Glutamatergic neuron (in vitro differentiated cells): ENCODE measurements around the gene SEMA3D. TPM values are rescaled to one million over a fixed set of nuclear protein-coding genes. Genes with fewer than 3 reads are reported as not detected.

Experiments
- DNase-seq: peaks from one replicate; pipeline ENCODE4 v3.0.0; 2022
- H3K27ac Mint-ChIP-seq: one replicate; pipeline ENCODE4 v1.8.0; 2020; ENCODE audit warnings: mild to moderate bottlenecking, mixed read lengths, inconsistent platforms; ENCODE audit not compliant: unreplicated experiment
- H3K27me3 Mint-ChIP-seq: one replicate; pipeline ENCODE4 v1.8.0; 2020; ENCODE audit warnings: mild to moderate bottlenecking, moderate library complexity, mixed read lengths, inconsistent platforms; ENCODE audit not compliant: unreplicated experiment
- H3K36me3 Mint-ChIP-seq: one replicate; pipeline ENCODE4 v1.8.0; 2020; ENCODE audit warnings: mild to moderate bottlenecking, mixed read lengths, inconsistent platforms; ENCODE audit not compliant: unreplicated experiment
- H3K4me1 Mint-ChIP-seq: one replicate; pipeline ENCODE4 v1.8.0; 2020; ENCODE audit warnings: mild to moderate bottlenecking, low read depth, mixed read lengths, inconsistent platforms; ENCODE audit not compliant: unreplicated experiment
- H3K4me3 Mint-ChIP-seq: one replicate; pipeline ENCODE4 v1.8.0; 2020; ENCODE audit warnings: mild to moderate bottlenecking, mixed read lengths, inconsistent platforms; ENCODE audit not compliant: unreplicated experiment
- H3K9me3 Mint-ChIP-seq: one replicate; pipeline ENCODE4 v1.8.0; 2020; ENCODE audit warnings: mild to moderate bottlenecking, moderate library complexity, mixed read lengths, inconsistent platforms; ENCODE audit not compliant: unreplicated experiment
- total RNA-seq: library from RNA; stranded (reverse); fragmentation: NEBNext Ultra II Directional; extraction: Animal tissue kit (Norgen Biotek cat#: 25700); gene quantifications from one replicate; pipeline ENCODE4 v1.2.1, GENCODE V29; 2021; ENCODE audit not compliant: unreplicated experiment
- TF ChIP-seq, protein P1 (sequence below): fragments of 200-600 bp; sonication (generic); IDR thresholded peaks from one replicate; pipeline ENCODE4 v1.5.0; 2021; ENCODE audit not compliant: partially characterized antibody, unreplicated experiment

SEMA3D gene
- total RNA-seq, 1 donor from 2014 or later = 13.6 TPM

DNA sequence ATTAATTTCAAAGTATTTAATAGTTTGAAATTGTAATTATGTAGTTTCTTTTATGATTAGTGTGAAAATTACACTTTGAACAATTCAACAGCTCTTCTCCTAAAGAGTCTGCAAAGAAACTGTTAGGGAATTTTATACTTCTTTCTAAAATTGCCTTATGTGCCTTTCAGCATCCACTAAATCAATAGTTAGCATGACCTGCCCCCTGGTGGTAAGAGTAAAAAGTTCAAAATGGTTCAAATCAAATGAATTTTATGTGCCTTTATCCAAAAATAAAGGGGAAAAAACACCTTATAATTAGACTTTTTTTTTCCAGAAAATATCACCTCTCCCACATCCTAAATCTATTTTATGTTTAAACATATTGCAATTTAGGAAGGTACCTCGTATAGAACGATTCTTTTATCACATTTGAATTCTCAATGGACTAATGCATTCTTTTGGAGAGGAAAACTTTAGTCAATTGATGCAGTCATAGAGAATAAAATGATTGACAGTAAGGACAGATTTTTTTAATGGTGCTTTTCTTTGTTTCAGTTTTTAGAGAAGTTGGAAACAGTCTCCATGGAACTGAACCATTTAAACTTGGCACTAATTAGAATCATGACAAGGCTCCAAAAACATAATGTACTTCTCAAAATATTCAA lies 163.7 kb downstream of the SEMA3D start:
- Mint-ChIP-seq H3K9me3 (no peaks in the 10 kb centered on the region), H3K36me3 (no peaks in the 10 kb centered on the region), H3K4me3 (no peak overlapping the region), H3K27me3 (no peaks in the 10 kb centered on the region), H3K4me1 (peaks cover 3% of the 10 kb centered on the region), H3K27ac (no peak overlapping the region)
- no peak for DNase-seq
- TF ChIP-seq, protein P1, sequence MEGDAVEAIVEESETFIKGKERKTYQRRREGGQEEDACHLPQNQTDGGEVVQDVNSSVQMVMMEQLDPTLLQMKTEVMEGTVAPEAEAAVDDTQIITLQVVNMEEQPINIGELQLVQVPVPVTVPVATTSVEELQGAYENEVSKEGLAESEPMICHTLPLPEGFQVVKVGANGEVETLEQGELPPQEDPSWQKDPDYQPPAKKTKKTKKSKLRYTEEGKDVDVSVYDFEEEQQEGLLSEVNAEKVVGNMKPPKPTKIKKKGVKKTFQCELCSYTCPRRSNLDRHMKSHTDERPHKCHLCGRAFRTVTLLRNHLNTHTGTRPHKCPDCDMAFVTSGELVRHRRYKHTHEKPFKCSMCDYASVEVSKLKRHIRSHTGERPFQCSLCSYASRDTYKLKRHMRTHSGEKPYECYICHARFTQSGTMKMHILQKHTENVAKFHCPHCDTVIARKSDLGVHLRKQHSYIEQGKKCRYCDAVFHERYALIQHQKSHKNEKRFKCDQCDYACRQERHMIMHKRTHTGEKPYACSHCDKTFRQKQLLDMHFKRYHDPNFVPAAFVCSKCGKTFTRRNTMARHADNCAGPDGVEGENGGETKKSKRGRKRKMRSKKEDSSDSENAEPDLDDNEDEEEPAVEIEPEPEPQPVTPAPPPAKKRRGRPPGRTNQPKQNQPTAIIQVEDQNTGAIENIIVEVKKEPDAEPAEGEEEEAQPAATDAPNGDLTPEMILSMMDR = peak; percentile 98

DNA sequence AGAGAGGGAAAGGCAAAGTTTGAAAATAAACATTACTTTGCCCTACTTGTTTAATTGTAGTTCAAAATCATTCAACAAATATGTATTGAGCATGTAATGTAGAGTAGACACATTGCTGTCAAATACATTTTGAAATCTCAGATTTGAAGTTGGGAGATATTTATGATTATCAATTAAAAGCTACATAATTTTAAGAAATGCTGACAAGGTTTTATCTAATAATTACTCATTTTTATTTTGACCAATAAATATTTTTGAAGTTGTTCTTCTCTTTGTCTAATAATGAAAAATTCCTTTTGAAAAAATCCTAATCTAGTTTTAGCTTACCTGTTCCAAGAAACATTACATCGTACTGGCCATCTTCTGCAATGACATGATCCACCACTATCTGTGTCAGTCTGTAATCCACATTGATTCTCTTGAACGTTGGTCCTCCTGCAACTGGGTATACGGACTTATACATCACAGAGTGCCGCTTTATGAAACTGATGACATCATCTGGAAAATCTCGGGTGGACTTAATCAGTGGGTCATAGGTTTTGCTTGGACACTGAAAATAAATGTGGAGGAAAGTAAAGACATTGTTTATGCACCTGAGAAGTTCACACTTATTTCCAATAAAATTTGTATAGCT lies 164.7 kb downstream of the SEMA3D start:
- no peak overlapping the region for H3K4me3 Mint-ChIP-seq
- H3K27ac Mint-ChIP-seq = no peak overlapping the region
- peaks cover 1% of the 10 kb centered on the region for H3K4me1 Mint-ChIP-seq
- no peaks in the 10 kb centered on the region for H3K27me3 Mint-ChIP-seq
- no peak for DNase-seq
- H3K9me3 Mint-ChIP-seq = no peaks in the 10 kb centered on the region
- no peaks in the 10 kb centered on the region for H3K36me3 Mint-ChIP-seq
- TF ChIP-seq, protein P1 = no peak

- TF ChIP-seq, protein P1 = peak; percentile 67
- Mint-ChIP-seq H3K4me3 (no peak overlapping the region), H3K9me3 (peaks cover 2% of the 10 kb centered on the region), H3K27ac (no peak overlapping the region), H3K36me3 (no peaks in the 10 kb centered on the region), H3K4me1 (peaks cover 1% of the 10 kb centered on the region), H3K27me3 (no peaks in the 10 kb centered on the region)
- no peak for DNase-seq
These were observed 165.7 kb downstream of the SEMA3D start for GRCh38 chr7:85021101-85021704.

GRCh38 chr7:85019778-85020177 lies 167.1 kb downstream of the SEMA3D start:
- no peaks in the 10 kb centered on the region for H3K27me3 Mint-ChIP-seq
- H3K4me1 Mint-ChIP-seq = peaks cover 3% of the 10 kb centered on the region
- TF ChIP-seq, protein P1 = no peak
- DNase-seq = no peak
- H3K9me3 Mint-ChIP-seq = peaks cover 2% of the 10 kb centered on the region
- no peaks in the 10 kb centered on the region for H3K36me3 Mint-ChIP-seq
- no peak overlapping the region for H3K27ac Mint-ChIP-seq
- no peak overlapping the region for H3K4me3 Mint-ChIP-seq

DNA sequence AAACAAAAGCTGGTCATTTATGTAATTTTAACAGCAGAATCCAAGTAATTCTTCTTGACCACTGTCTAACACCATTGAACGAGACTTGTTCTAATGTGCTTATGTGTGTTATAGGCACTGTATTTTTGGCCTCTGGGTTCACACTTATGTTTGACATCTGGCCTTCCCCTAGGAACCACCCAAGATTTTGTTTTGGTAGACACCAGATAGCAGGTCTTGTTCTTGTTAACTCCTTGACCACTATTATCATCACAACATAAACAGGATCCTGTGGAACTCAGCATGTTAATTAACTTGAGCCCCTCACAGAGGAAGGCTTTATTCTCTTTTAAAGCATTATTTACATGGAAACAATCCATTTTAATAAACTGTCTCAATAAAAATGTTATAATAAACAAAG lies 167.7 kb downstream of the SEMA3D start:
- H3K27me3 Mint-ChIP-seq = no peaks in the 10 kb centered on the region
- H3K9me3 Mint-ChIP-seq = peaks cover 2% of the 10 kb centered on the region
- DNase-seq = no peak
- no peak overlapping the region for H3K27ac Mint-ChIP-seq
- no peak overlapping the region for H3K4me3 Mint-ChIP-seq
- H3K36me3 Mint-ChIP-seq = no peaks in the 10 kb centered on the region
- TF ChIP-seq, protein P1 = no peak
- H3K4me1 Mint-ChIP-seq = peaks cover 3% of the 10 kb centered on the region
